GM12891 (cell line): ENCODE results near the gene ZNF581.

ENCODE experiments used
- POLR2A ChIP-seq: IDR thresholded peaks from 2 replicates; pipeline ENCODE4 v1.6.1; 2011; ENCODE audit warnings: low read depth, low read length, control low read depth
- POLR2AphosphoS5 ChIP-seq: IDR thresholded peaks from 2 replicates; pipeline ENCODE4 v1.6.1; 2011; ENCODE audit warnings: low read depth, low read length, control low read depth

DNA sequence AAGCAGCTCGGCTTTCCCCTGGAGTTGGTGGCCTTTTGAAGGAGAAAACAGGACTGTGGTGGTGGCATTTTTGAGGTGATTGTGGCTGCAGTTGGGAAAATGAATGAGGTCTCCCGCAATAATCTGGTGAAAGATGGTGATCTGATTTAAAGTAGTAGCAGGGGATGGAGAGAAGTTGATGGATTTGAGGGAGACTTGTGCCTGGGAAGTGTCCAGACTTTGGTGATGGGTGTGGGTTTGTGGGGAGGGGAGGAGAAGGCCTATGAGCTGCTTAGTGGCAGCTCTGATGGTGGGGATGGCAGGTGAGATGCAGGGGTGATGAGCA lies 27.6 kb downstream of the ZNF581 start:
- TF ChIP-seq POLR2A (no peak), POLR2AphosphoS5 (no peak)
